Measurements from ENCODE around the gene CDH3. TPM values are rescaled to one million over a fixed set of nuclear protein-coding genes. Genes with fewer than 3 reads are reported as not detected.

CDH3 gene
- total RNA-seq, 1 donor from 2014 or later, result not detected

- no peak for TF ChIP-seq CTCF (IDR thresholded peaks at IDR 0.05)
- Mint-ChIP-seq H3K27ac (no peak overlapping the region), H3K36me3 (ENCODE audit: low read depth) (no peaks in the 10 kb centered on the region), H3K4me1 (peaks cover 14% of the 10 kb centered on the region), H3K9me3 (no peaks in the 10 kb centered on the region), H3K4me3 (no peak overlapping the region), H3K27me3 (peaks cover 52% of the 10 kb centered on the region)
- ChIA-PET CTCF (no interaction called here), POLR2A (no interaction called here)
- DNase-seq (peak; percentile 16), ATAC-seq (ENCODE audit: low read depth) (peak; percentile 18)
- intact Hi-C loops (cut with micrococcal nuclease), result no loop called here
These were observed 631 bp downstream of the CDH3 start for GRCh38 chr16:68645494-68646388.

GRCh38 chr16:68646953-68647659 is 2.0 kb downstream of the CDH3 start:
- ChIA-PET CTCF (interaction anchor here (0.5 kb wide), 1 partner anchor 13 kb away, joined by 3 read pairs; no protein-coding TSS in a partner anchor), POLR2A (no interaction called here)
- H3K27me3 Mint-ChIP-seq, result peaks cover 44% of the 10 kb centered on the region
- H3K4me3 Mint-ChIP-seq, result no peak overlapping the region
- TF ChIP-seq CTCF (IDR thresholded peaks at IDR 0.05), result no peak
- H3K4me1 Mint-ChIP-seq, result peaks cover 14% of the 10 kb centered on the region
- intact Hi-C loops (cut with micrococcal nuclease), result no loop called here
- no peak for DNase-seq
- no peaks in the 10 kb centered on the region for H3K36me3 Mint-ChIP-seq (ENCODE audit: low read depth)
- no peaks in the 10 kb centered on the region for H3K9me3 Mint-ChIP-seq
- H3K27ac Mint-ChIP-seq, result no peak overlapping the region
- ATAC-seq (ENCODE audit: low read depth), result no peak

- Mint-ChIP-seq H3K9me3 (no peaks in the 10 kb centered on the region), H3K27me3 (peaks cover 25% of the 10 kb centered on the region)
These were observed 6.0 kb downstream of the CDH3 start for GRCh38 chr16:68651136-68651535.

GRCh38 chr16:68652659-68653058 is 7.5 kb downstream of the CDH3 start:
- Mint-ChIP-seq H3K9me3 (no peaks in the 10 kb centered on the region), H3K4me3 (no peak overlapping the region), H3K4me1 (no peaks in the 10 kb centered on the region), H3K27ac (no peak overlapping the region), H3K27me3 (peaks cover 13% of the 10 kb centered on the region), H3K36me3 (ENCODE audit: low read depth) (no peaks in the 10 kb centered on the region)
- DNase-seq (no peak), ATAC-seq (ENCODE audit: low read depth) (no peak)
- ChIA-PET POLR2A (no interaction called here), CTCF (no interaction called here)
- no peak for TF ChIP-seq CTCF (IDR thresholded peaks at IDR 0.05)
- intact Hi-C loops (cut with micrococcal nuclease), result no loop called here

More at GRCh38 chr16:68651136-68651535, 6.0 kb downstream of the CDH3 start:
- peaks cover under 1% of the 10 kb centered on the region for H3K4me1 Mint-ChIP-seq
- H3K27ac Mint-ChIP-seq, result no peak overlapping the region
- no peaks in the 10 kb centered on the region for H3K36me3 Mint-ChIP-seq (ENCODE audit: low read depth)
- no peak for TF ChIP-seq CTCF (IDR thresholded peaks at IDR 0.05)
- H3K4me3 Mint-ChIP-seq, result no peak overlapping the region
- intact Hi-C loops (cut with micrococcal nuclease), result no loop called here
- ChIA-PET CTCF (no interaction called here), POLR2A (no interaction called here)
- ATAC-seq (ENCODE audit: low read depth) (no peak), DNase-seq (no peak)

- no peak for DNase-seq
- ChIA-PET CTCF (no interaction called here), POLR2A (no interaction called here)
- intact Hi-C loops (cut with micrococcal nuclease), result no loop called here
- H3K4me3 Mint-ChIP-seq, result no peak overlapping the region
- no peaks in the 10 kb centered on the region for H3K36me3 Mint-ChIP-seq (ENCODE audit: low read depth)
- TF ChIP-seq CTCF (IDR thresholded peaks at IDR 0.05), result no peak
- H3K9me3 Mint-ChIP-seq, result no peaks in the 10 kb centered on the region
- ATAC-seq (ENCODE audit: low read depth), result no peak
- peaks cover 4% of the 10 kb centered on the region for H3K27me3 Mint-ChIP-seq
- H3K27ac Mint-ChIP-seq, result no peak overlapping the region
- H3K4me1 Mint-ChIP-seq, result no peaks in the 10 kb centered on the region
These were observed 10.7 kb downstream of the CDH3 start for GRCh38 chr16:68655806-68656205.

All from activated B cell treated with CpG ODN at 0.5 μM for 24 hours (primary cell).